Activated CD4-positive, alpha-beta T cell treated with anti-CD3 and anti-CD28 coated beads for 36 hours (primary cell): ENCODE results near the gene FH. TPM values are rescaled to one million over a fixed set of nuclear protein-coding genes. Genes with fewer than 3 reads are reported as not detected.

ENCODE experiments used
- ATAC-seq: fragments of 200-7000 bp; cut with Tn5 transposase; one replicate; pipeline ENCODE4 v1.10.0; 2021; ENCODE audit warnings: mild to moderate bottlenecking, moderate library complexity
- CTCF ChIA-PET: fragments of 350-600 bp; sonication (Branson Sonifier 250); formaldehyde crosslinking; loops from one replicate; lab custom pipeline; 2021; ENCODE audit warnings: antibody characterized with exemption; lab: Charles Lee
- POLR2A ChIA-PET: fragments of 350-600 bp; sonication (Branson Sonifier 250); formaldehyde crosslinking; loops from one replicate; lab custom pipeline; 2021; ENCODE audit warnings: antibody characterized with exemption, inconsistent platforms; lab: Charles Lee
- DNase-seq: peaks from one replicate; pipeline ENCODE4 v3.0.0-alpha.2; 2020
- H3K27ac Mint-ChIP-seq: one replicate; pipeline ENCODE4 v1.8.0; 2021; ENCODE audit warnings: mixed read lengths
- H3K27me3 Mint-ChIP-seq: one replicate; pipeline ENCODE4 v1.8.0; 2021; ENCODE audit warnings: mixed read lengths
- H3K36me3 Mint-ChIP-seq: one replicate; pipeline ENCODE4 v1.8.0; 2021; ENCODE audit warnings: low read depth, mixed read lengths
- H3K4me1 Mint-ChIP-seq: one replicate; pipeline ENCODE4 v1.8.0; 2021; ENCODE audit warnings: mixed read lengths
- H3K4me3 Mint-ChIP-seq: one replicate; pipeline ENCODE4 v1.8.0; 2021; ENCODE audit warnings: mild to moderate bottlenecking, moderate library complexity, mixed read lengths
- H3K9me3 Mint-ChIP-seq: one replicate; pipeline ENCODE4 v1.8.0; 2021; ENCODE audit warnings: low read depth, mixed read lengths
- intact Hi-C, 2 experiments: fragments of 100-400 bp; cut with DNase I in 1 of 2; cut with micrococcal nuclease in 1 of 2; formaldehyde crosslinking; loops; one replicate each; pipeline versions ENCODE4 v1.14.2 to v1.15.1; 2022 to 2024; cut with DNase I, micrococcal nuclease
- total RNA-seq, 2 experiments: library from RNA; stranded (reverse); gene quantifications; one replicate each; pipeline ENCODE4 v1.2.3, GENCODE V29; 2021

The FH gene
- total RNA-seq, 2 experiments from 2014 or later: 80.2 to 94.3 TPM

DNA sequence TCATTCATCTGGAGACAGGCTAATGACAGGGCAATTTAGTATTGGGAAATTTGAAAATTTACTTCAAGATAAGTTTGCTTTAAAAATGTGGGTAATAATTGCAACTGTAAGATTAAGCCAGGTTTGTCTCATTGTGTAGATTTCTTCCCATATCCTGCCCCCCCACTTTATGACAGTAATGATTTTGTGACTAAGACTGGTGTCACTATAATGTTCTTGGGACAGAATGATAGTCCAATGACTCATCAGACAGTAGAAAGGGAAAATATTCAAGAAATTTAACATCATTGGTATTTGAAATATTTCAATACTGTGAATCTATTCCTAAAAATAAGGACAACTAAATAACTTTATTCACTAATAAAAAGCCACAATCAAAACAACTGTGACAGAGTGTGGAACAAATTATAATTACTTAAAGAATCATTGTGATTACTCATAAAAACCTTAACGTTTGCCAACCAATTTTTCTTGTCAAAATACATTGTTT is 36.7 kb downstream of the FH start:
- no peak overlapping the region for H3K27ac Mint-ChIP-seq
- ATAC-seq: peak; percentile 58
- no peaks in the 10 kb centered on the region for H3K36me3 Mint-ChIP-seq
- H3K27me3 Mint-ChIP-seq: peaks cover 7% of the 10 kb centered on the region
- ChIA-PET POLR2A (no interaction called here), CTCF (no interaction called here)
- intact Hi-C loops: loop anchor here in 1 of 2 experiments (5.0 kb wide), 1 partner anchor 1461 kb away; no protein-coding TSS in a partner anchor
- no peak for DNase-seq
- no peaks in the 10 kb centered on the region for H3K9me3 Mint-ChIP-seq
- peaks cover 11% of the 10 kb centered on the region for H3K4me1 Mint-ChIP-seq
- H3K4me3 Mint-ChIP-seq: no peak overlapping the region

DNA sequence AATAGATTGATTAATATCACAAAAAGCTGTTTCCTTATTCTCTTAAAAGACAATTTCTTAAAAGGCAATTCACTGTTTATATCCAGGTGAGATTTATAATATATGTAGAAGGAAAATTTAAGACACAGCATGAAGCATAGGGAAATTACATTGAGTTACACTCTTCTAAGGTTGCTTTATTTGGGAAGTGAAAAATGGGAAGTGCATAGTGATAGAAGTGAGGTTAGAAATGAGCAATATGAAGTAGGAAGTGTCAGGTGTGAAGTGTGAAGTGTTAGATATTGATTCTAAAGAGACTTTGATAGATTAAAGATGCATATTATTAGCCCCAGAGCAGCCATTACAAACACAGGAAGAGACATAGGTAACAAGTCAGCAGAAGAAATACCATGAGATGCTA is 40.3 kb downstream of the FH start:
- intact Hi-C loops: no loop called here
- Mint-ChIP-seq H3K27me3 (peaks cover 7% of the 10 kb centered on the region), H3K9me3 (no peaks in the 10 kb centered on the region), H3K36me3 (no peaks in the 10 kb centered on the region), H3K27ac (no peak overlapping the region), H3K4me1 (peaks cover 4% of the 10 kb centered on the region), H3K4me3 (no peak overlapping the region)
- ChIA-PET POLR2A (no interaction called here), CTCF (interaction anchor here (0.6 kb wide), 1 partner anchor 21 kb away, joined by 3 read pairs; no protein-coding TSS in a partner anchor)
- DNase-seq (no peak), ATAC-seq (no peak)

DNA sequence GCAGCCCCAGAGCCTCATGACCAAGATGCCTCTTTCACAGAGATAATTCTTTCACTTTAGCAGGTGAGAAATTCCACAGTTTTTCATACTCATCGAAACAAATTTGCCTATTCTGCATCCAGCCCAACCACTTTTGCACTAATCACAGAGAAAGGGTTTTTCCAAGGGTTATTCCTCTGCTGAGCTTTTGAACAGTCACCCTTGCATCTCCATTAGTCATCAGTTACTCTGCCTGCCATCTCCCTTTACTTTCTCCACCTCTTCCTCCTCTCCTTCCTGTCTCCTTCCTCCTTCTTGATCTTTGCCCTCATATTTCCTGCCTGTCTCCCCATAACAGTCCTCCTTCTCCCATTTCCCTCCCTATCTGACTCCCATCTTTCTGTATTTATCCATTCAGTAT is 43.9 kb downstream of the FH start:
- H3K27ac Mint-ChIP-seq: no peak overlapping the region
- no peaks in the 10 kb centered on the region for H3K4me1 Mint-ChIP-seq
- H3K4me3 Mint-ChIP-seq: no peak overlapping the region
- ChIA-PET POLR2A (no interaction called here), CTCF (no interaction called here)
- ATAC-seq (peak; percentile 61), DNase-seq (no peak)
- intact Hi-C loops: no loop called here
- H3K9me3 Mint-ChIP-seq: no peaks in the 10 kb centered on the region
- H3K27me3 Mint-ChIP-seq: peaks cover 5% of the 10 kb centered on the region
- no peaks in the 10 kb centered on the region for H3K36me3 Mint-ChIP-seq

DNA sequence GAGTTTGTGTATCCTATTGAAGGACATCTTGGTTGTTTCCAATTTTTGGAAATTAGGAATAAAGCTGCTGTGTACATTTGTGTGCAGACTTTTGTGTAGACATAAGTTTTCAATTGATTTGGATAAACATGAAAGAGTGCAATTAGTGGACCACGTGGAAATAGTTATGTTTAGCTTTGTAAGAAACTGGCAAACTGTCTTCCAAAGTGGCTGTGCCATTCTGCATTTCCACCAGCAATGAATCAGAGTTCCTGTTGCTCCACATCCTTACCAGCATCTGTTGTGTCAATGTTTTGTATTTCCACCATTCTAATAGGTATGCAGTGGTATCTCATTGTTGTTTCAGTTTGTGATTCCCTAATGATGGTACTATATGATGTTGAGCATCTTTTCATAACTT is 46.5 kb downstream of the FH start:
- Mint-ChIP-seq H3K9me3 (no peaks in the 10 kb centered on the region), H3K36me3 (no peaks in the 10 kb centered on the region), H3K27me3 (peaks cover 6% of the 10 kb centered on the region), H3K27ac (no peak overlapping the region), H3K4me1 (no peaks in the 10 kb centered on the region), H3K4me3 (no peak overlapping the region)
- ChIA-PET POLR2A (no interaction called here), CTCF (no interaction called here)
- DNase-seq (no peak), ATAC-seq (no peak)
- intact Hi-C loops: no loop called here

DNA sequence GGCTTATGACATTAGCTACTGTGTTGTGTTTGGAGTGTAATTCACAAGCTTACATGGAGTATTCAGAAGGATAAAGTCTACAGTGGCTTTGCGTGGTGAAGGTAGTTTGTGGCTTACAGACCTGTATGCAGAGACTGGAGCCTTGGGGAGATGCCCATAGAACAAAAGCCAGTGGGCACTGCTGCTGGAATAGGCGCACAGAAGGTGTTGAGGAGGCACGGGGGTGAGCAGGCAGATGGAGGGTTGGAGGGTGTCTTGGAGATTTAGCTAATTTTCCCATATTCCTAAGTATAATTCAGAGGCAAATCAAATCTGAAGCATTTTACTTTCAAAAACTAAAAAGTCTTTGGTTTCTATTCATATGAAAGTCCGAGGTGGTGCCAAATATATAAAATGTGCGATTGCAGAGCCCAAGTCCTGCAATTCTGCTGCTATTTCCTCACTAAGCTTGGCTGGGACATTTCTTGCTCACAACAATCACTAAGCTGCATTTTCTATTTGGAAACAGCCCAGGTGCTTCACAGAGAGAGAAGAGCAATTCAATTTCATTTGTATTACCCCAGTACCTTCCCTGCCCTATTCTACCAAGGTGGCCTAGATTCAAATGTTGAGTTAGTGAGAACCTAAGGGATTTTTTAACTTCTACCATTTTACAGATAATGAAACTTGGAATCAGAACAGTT is 48.5 kb downstream of the FH start:
- POLR2A ChIA-PET: no interaction called here
- H3K27me3 Mint-ChIP-seq: peaks cover 9% of the 10 kb centered on the region

DNA sequence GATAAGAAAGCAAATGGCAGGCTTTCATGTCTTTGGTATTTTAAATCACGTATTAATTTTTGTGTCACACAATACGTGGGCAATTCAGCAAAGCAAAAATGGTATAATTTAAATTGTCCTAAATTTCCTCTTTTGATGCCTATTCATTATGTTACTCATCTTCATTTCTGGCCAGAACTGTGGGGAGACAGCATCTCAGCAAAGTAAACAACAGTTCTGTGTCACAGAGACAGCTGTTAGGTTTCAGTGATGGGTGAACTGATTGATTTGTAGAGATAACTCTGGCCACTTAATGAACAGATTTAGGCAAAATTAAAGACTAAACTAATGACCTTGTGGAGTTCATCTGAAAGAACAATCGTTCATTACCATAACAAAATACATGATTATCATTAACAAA is 49.2 kb downstream of the FH start:
- H3K4me1 Mint-ChIP-seq: no peaks in the 10 kb centered on the region
- POLR2A ChIA-PET: no interaction called here
- intact Hi-C loops: no loop called here
- ATAC-seq: no peak
- no peaks in the 10 kb centered on the region for H3K36me3 Mint-ChIP-seq
- CTCF ChIA-PET: interaction anchor here (0.6 to 1.2 kb wide), 2 partner anchors 210 to 814 kb away, joined by 3 to 4 read pairs; no protein-coding TSS in a partner anchor
- H3K9me3 Mint-ChIP-seq: no peaks in the 10 kb centered on the region
- no peak overlapping the region for H3K4me3 Mint-ChIP-seq
- peaks cover 9% of the 10 kb centered on the region for H3K27me3 Mint-ChIP-seq
- no peak for DNase-seq
- H3K27ac Mint-ChIP-seq: no peak overlapping the region

More for the DNA sequence above, 48.5 kb downstream of the FH start:
- DNase-seq (no peak), ATAC-seq (no peak)
- CTCF ChIA-PET: interaction anchor here (1.2 to 1.8 kb wide), 2 partner anchors 14 to 210 kb away, joined by 3 to 6 read pairs; no protein-coding TSS in a partner anchor
- Mint-ChIP-seq H3K9me3 (no peaks in the 10 kb centered on the region), H3K27ac (no peak overlapping the region), H3K4me1 (no peaks in the 10 kb centered on the region), H3K36me3 (no peaks in the 10 kb centered on the region), H3K4me3 (no peak overlapping the region)
- intact Hi-C loops: no loop called here

DNA sequence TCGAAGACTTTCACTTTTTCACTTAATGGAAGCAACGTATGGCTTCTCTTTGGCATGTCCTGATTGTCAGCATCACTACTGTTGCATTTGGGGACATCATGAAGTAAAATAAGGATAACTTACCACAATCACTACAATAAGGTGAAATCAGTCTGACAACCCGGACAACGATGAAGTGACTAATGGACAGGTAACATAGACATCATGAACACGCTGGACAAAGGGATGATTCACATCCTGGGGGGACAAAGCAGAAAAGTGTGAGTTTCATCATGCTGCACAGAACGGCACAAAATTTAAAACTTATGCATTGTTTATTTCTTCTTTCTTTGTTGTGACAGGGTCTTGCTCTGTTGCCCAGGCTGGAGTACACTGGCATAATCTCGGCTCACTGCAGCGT is 53.9 kb downstream of the FH start:
- H3K4me3 Mint-ChIP-seq: no peak overlapping the region
- POLR2A ChIA-PET: no interaction called here

DNA sequence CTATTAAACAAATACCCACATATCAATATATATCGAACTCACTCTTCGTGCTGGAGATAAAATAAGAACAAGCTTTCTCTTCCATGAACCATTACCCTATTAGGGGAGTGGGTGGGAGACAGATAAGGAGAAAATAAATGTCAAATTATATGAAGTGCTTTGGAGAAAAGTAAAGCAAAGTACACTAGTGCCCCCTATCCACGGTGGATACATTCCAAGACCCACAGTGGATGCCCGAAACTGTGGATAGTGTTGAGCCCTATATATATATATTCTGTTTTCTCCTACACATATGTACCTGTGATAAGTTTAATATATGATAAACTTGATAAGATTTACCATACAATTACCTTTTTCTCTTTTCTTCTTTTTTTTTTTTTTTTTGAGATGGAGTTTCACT is 54.6 kb downstream of the FH start:
- Mint-ChIP-seq H3K4me3 (no peak overlapping the region), H3K4me1 (no peaks in the 10 kb centered on the region), H3K27ac (no peak overlapping the region), H3K27me3 (peaks cover 11% of the 10 kb centered on the region), H3K9me3 (no peaks in the 10 kb centered on the region), H3K36me3 (no peaks in the 10 kb centered on the region)
- ATAC-seq (no peak), DNase-seq (no peak)
- intact Hi-C loops: no loop called here
- ChIA-PET POLR2A (no interaction called here), CTCF (no interaction called here)

More for the DNA sequence above, 53.9 kb downstream of the FH start:
- Mint-ChIP-seq H3K27me3 (peaks cover 8% of the 10 kb centered on the region), H3K9me3 (no peaks in the 10 kb centered on the region), H3K27ac (no peak overlapping the region), H3K4me1 (no peaks in the 10 kb centered on the region), H3K36me3 (no peaks in the 10 kb centered on the region)
- intact Hi-C loops: no loop called here
- no peak for ATAC-seq
- no peak for DNase-seq
- CTCF ChIA-PET: no interaction called here

DNA sequence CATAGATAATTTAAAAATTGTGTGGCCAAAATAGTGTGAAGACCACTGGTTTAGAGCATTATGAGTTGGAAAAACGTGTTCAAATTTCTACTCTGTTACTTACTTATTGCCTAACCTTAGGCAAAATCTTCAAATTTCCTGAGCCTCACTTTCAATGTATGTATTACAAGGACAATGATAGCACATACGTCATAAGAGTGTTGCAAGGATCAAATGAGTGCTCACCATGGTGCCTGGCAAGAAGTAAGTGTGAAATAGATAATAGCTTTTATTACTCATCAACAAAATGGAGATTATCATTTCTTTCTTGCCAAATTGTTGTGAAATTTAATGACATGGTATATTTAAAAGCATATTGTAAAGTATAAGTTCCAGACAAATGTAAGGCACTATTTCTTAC is 57.2 kb downstream of the FH start:
- Mint-ChIP-seq H3K36me3 (no peaks in the 10 kb centered on the region), H3K27me3 (peaks cover 12% of the 10 kb centered on the region), H3K9me3 (no peaks in the 10 kb centered on the region), H3K27ac (no peak overlapping the region), H3K4me1 (no peaks in the 10 kb centered on the region), H3K4me3 (no peak overlapping the region)
- ATAC-seq: no peak
- intact Hi-C loops: no loop called here
- CTCF ChIA-PET: no interaction called here
- DNase-seq: no peak
- POLR2A ChIA-PET: no interaction called here

DNA sequence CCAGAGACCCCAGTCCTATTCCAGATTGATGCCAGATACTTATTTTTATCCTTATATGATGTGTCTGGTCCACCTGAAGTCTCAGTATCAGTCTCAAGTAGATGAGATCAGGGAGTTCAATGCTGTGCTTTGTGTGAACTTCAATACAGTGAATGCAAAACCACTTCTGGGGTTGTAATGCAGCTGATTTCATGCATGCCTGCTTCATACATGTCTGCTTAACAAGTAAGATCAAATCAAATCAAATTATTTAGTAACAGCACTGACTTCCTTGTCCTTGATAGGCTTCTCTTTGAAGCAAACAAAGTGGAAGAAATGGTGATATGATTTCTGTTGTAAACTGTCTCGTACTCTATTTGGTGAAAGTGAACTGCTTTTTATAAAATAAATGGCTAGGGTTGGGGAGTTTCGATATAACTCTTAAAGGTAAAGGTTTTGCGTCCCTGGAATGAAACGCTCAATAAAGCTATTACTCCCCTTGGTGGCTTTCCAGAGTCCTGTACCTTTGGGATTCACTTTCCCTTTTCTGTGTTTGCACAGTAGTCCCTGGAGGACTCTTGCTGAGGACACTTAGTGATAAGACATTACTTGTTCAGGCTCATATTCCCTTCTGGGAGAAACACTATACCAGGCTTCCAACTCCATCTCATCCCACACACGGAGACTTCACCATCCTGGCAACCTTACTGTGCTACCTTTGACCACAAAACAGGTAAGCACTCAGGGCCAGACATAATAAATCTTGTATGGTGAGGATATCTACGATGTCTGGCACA is 59.3 kb downstream of the FH start:
- Mint-ChIP-seq H3K9me3 (no peaks in the 10 kb centered on the region), H3K4me3 (no peak overlapping the region), H3K27me3 (peaks cover 10% of the 10 kb centered on the region), H3K36me3 (no peaks in the 10 kb centered on the region), H3K4me1 (no peaks in the 10 kb centered on the region), H3K27ac (no peak overlapping the region)
- POLR2A ChIA-PET: no interaction called here
- intact Hi-C loops: no loop called here
- CTCF ChIA-PET: interaction anchor here (0.6 kb wide), 1 partner anchor 1151 kb away, joined by 4 read pairs; no protein-coding TSS in a partner anchor
- ATAC-seq (no peak), DNase-seq (no peak)

DNA sequence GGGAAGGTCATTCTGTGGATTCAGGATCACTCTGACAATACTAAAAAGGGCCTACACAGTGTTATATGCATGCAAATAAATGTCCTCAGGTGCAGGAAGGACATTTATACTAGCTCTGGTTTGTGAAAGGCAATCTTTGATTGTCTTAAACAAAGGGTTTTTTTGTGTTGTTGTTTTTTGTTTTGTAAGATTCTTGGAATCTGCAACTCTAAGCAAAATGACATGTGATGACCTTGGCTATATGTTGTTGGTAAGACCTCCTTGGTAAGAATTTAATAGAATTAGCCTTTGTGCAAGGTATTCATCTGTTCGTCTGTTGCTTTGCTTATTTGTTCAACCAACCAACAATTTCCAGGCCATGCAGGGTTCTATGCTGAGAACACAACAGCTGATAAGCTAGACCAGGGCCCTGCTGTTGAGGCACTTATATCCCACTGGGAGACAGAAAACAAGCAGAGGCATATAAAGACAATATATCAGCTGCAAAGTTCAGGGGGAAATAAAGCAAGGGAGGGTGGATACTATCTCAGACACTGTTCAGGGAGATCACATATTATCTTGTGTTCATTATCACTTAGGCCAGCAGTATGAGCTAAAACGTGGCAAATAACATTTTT is 60.3 kb downstream of the FH start:
- H3K36me3 Mint-ChIP-seq: no peaks in the 10 kb centered on the region
- H3K4me3 Mint-ChIP-seq: no peak overlapping the region
- CTCF ChIA-PET: no interaction called here
- no peak overlapping the region for H3K27ac Mint-ChIP-seq
- H3K4me1 Mint-ChIP-seq: no peaks in the 10 kb centered on the region
- peaks cover 7% of the 10 kb centered on the region for H3K27me3 Mint-ChIP-seq
- DNase-seq (no peak), ATAC-seq (no peak)
- POLR2A ChIA-PET: no interaction called here
- H3K9me3 Mint-ChIP-seq: no peaks in the 10 kb centered on the region
- intact Hi-C loops: no loop called here
